Gastrocnemius medialis (tissue), 4 donors: ENCODE results near the gene AFG3L2. TPM values are rescaled to one million over a fixed set of nuclear protein-coding genes. Genes with fewer than 3 reads are reported as not detected.
A peak's percentile ranks its signal among the peaks of the same experiment; 100 is the strongest.

Source experiments
- ATAC-seq, 2 donors: fragments of 150-250 bp; one replicate each; pipeline ENCODE4 v1.9.1; 2016
- DNase-seq, 2 donors: peaks; one replicate each; pipeline ENCODE4 v3.0.0-alpha.2; 2019
- H3K27ac ChIP-seq, 4 donors: fragments of 200-600 bp; sonication (generic); 1 replicate in 1 of 4; 2 replicates in 3 of 4; pipeline ENCODE4 v1.5.1; 2016 to 2018; ENCODE audit warnings: mild to moderate bottlenecking in 2 of 4, moderate library complexity in 1 of 4
- H3K27me3 ChIP-seq, 3 donors: fragments of 200-600 bp; sonication (generic) in 2 of 3; 1 replicate in 1 of 3; 2 replicates in 2 of 3; pipeline versions ENCODE4 v1.5.1 to v1.6.0; 2016 to 2019; ENCODE audit warnings: mild to moderate bottlenecking in 1 of 3, moderate library complexity in 1 of 3
- H3K36me3 ChIP-seq, 2 donors: fragments of 200-600 bp; sonication (generic) in 1 of 2; one replicate each; pipeline ENCODE4 v1.5.1; 2017 to 2018
- H3K4me1 ChIP-seq, 2 donors: fragments of 200-600 bp; sonication (generic) in 1 of 2; one replicate each; pipeline ENCODE4 v1.5.1; 2016 to 2017; ENCODE audit warnings: mild to moderate bottlenecking in 2 of 2
- H3K4me3 ChIP-seq, 4 donors: fragments of 200-600 bp; sonication (generic) in 3 of 4; 1 replicate in 1 of 4; 2 replicates in 3 of 4; pipeline ENCODE4 v1.5.1; 2016 to 2019; ENCODE audit warnings: mild to moderate bottlenecking in 2 of 4
- H3K9me3 ChIP-seq, 3 donors: fragments of 200-600 bp; sonication (generic) in 2 of 3; 1 replicate in 1 of 3; 2 replicates in 2 of 3; pipeline ENCODE4 v1.5.1; 2016 to 2019
- POLR2A ChIP-seq, 2 donors: fragments of 450-650 bp; IDR thresholded peaks; one replicate each; pipeline ENCODE4 v1.6.1; 2017; ENCODE audit warnings: antibody characterized with exemption in 2 of 2, mild to moderate bottlenecking in 2 of 2, moderate library complexity in 2 of 2
- in situ Hi-C, 4 donors: fragments of 200-750 bp; cut with MboI; loops; one replicate each; pipeline versions ENCODE4 v1.15.0 to v1.8.0; 2017; ENCODE audit warnings: low sequenced_read_pairs in 4 of 4
- intact Hi-C: fragments of 100-400 bp; cut with DNase I; formaldehyde crosslinking; loops from one replicate; pipeline ENCODE4 v1.15.1; 2023; ENCODE audit warnings: low total_unique reads
- total RNA-seq, 4 donors: library from RNA; depleted of rRNA; stranded (reverse); fragments of >200 nt; gene quantifications; one replicate each; pipeline versions ENCODE4 v1.1.0 to v1.2.3, GENCODE V29; 2016
- TF ChIP-seq, protein P1 (sequence below), 5 experiments: fragments of 450-650 bp in 3 of 5; fragments of 200-600 bp in 2 of 5; sonication (generic) in 2 of 5; IDR thresholded peaks in 4 of 5; conservative IDR thresholded peaks in 1 of 5; 1 replicate in 4 of 5; 2 replicates in 1 of 5; pipeline ENCODE4 v1.5.1; 2016 to 2019; ENCODE audit warnings: antibody characterized with exemption in 5 of 5, mild to moderate bottlenecking in 3 of 5, moderate library complexity in 3 of 5

AFG3L2 gene
- 100 to 1,000 TPM; 102 to 166 (median 124) TPM for total RNA-seq

- Histone ChIP-seq H3K9me3 (no peaks in the 10 kb centered on the region), H3K27ac (peak within 1 kb of the TSS; percentile 95 to 100 (median 97)), H3K4me3 (peak within 1 kb of the TSS; percentile 64 to 94 (median 72)), H3K4me1 (peaks cover 42 to 43% of the 10 kb centered on the region in 2 donors), H3K27me3 (no peaks in the 10 kb centered on the region), H3K36me3 (no peaks in the 10 kb centered on the region)
- intact Hi-C loops (loop anchor here (1.0 to 10.0 kb wide), 11 partner anchors 30 to 1348 kb away; partner anchors contain the start of genes CEP192, CEP76, FAM210A and IMPA2), in situ Hi-C loops (loop anchor here in 3 of 4 donors (10.0 to 25.0 kb wide), 2 partner anchors 560 to 568 kb away; partner anchors contain the start of gene SEH1L (in 3 of the 3))
- ATAC-seq (peak; percentile 79 to 80), DNase-seq (peak; percentile 100)
- TF ChIP-seq, protein P1, sequence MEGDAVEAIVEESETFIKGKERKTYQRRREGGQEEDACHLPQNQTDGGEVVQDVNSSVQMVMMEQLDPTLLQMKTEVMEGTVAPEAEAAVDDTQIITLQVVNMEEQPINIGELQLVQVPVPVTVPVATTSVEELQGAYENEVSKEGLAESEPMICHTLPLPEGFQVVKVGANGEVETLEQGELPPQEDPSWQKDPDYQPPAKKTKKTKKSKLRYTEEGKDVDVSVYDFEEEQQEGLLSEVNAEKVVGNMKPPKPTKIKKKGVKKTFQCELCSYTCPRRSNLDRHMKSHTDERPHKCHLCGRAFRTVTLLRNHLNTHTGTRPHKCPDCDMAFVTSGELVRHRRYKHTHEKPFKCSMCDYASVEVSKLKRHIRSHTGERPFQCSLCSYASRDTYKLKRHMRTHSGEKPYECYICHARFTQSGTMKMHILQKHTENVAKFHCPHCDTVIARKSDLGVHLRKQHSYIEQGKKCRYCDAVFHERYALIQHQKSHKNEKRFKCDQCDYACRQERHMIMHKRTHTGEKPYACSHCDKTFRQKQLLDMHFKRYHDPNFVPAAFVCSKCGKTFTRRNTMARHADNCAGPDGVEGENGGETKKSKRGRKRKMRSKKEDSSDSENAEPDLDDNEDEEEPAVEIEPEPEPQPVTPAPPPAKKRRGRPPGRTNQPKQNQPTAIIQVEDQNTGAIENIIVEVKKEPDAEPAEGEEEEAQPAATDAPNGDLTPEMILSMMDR (IDR thresholded peaks at IDR 0.05 in 4 of 5, conservative IDR thresholded peaks at IDR 0.05 in 1 of 5), result peak in 2 of 5 experiments; percentile 6 to 21
- TF ChIP-seq POLR2A (IDR thresholded peaks at IDR 0.05), result peak; percentile 98 to 99
Observed at GRCh38 chr18:12376754-12377555, at the start of gene AFG3L2. Gene AFG3L2, minus strand, starts transcription at chr18:12377227. Its CDS starts 145 bp downstream, at chr18:12377082.

DNA sequence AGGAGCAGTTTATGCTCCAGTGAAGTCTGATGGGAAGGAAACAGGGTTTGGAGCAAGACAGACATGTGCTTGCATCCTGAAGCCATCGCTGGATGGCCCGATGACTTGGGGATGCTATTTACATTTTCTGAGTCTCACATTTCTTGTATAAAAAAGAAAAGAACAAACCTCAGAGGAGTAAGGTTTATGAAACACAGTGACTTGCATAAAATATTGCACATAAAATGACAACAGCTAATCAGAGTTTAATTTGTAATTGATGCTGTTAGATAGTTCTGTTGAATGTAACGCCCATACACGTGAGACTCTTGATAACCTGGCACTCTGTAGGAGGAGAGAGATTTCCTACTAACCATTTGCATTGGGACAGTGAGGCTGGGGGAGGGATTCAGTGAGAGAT lies 47.2 kb upstream of the AFG3L2 start:
- no peaks in the 10 kb centered on the region for H3K9me3 ChIP-seq
- no peaks in the 10 kb centered on the region for H3K4me1 ChIP-seq
- H3K27ac ChIP-seq, result no peak overlapping the region
- TF ChIP-seq POLR2A (IDR thresholded peaks at IDR 0.05), result no peak
- TF ChIP-seq, protein P1 (IDR thresholded peaks at IDR 0.05 in 4 of 5, conservative IDR thresholded peaks at IDR 0.05 in 1 of 5), result no peak
- no peak for DNase-seq
- intact Hi-C loops, result no loop called here
- in situ Hi-C loops, result no loop called here
- no peaks in the 10 kb centered on the region for H3K36me3 ChIP-seq
- H3K27me3 ChIP-seq, result peaks cover 0 to 11% (median 6%) of the 10 kb centered on the region in 3 donors
- no peak for ATAC-seq
- H3K4me3 ChIP-seq, result no peak overlapping the region

- DNase-seq (no peak), ATAC-seq (no peak)
- in situ Hi-C loops (no loop called here), intact Hi-C loops (no loop called here)
- Histone ChIP-seq H3K36me3 (no peaks in the 10 kb centered on the region), H3K27ac (no peak overlapping the region), H3K9me3 (no peaks in the 10 kb centered on the region), H3K4me1 (no peaks in the 10 kb centered on the region), H3K4me3 (no peak overlapping the region), H3K27me3 (peaks cover 0 to 11% (median 6%) of the 10 kb centered on the region in 3 donors)
- TF ChIP-seq, protein P1 (IDR thresholded peaks at IDR 0.05 in 4 of 5, conservative IDR thresholded peaks at IDR 0.05 in 1 of 5), result no peak
- no peak for TF ChIP-seq POLR2A (IDR thresholded peaks at IDR 0.05)
Observed at GRCh38 chr18:12423820-12424219, 46.8 kb upstream of the AFG3L2 start.

DNA sequence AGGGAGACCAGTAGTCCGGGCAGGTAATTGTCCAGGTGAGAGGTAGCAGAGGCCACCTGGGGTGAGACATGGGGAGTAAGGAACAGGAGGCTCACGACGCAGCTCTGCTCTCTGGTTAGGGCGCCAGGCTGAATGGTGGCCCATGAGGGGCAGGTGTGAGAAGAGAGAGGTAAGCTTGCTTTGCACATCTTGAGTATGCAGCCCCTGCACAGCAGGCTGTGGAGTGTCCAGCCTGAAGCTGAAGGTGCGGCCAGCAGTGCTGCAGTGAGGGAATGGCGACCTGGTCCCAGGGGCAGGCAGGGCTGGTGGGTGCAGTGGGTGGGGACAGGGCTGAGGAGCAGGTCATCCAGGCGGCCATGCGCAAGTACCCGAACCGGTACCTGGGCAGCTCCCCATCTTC lies 46.4 kb upstream of the AFG3L2 start:
- no peaks in the 10 kb centered on the region for H3K4me1 ChIP-seq
- H3K36me3 ChIP-seq, result no peaks in the 10 kb centered on the region
- TF ChIP-seq POLR2A (IDR thresholded peaks at IDR 0.05), result no peak
- TF ChIP-seq, protein P1 (IDR thresholded peaks at IDR 0.05 in 4 of 5, conservative IDR thresholded peaks at IDR 0.05 in 1 of 5), result no peak
- H3K27ac ChIP-seq, result no peak overlapping the region
- in situ Hi-C loops, result no loop called here
- H3K27me3 ChIP-seq, result peaks cover 0 to 11% (median 6%) of the 10 kb centered on the region in 3 donors
- DNase-seq (no peak), ATAC-seq (no peak)
- intact Hi-C loops, result no loop called here
- no peaks in the 10 kb centered on the region for H3K9me3 ChIP-seq
- H3K4me3 ChIP-seq, result no peak overlapping the region
